ENCODE measurements around the gene ANKRD36C.
"Not testable (repeated sequence)": the region's sequence is repeated elsewhere in the genome, so short reads cannot be mapped to it uniquely, and the experiment has no call there.

Gene ANKRD36C

DNA sequence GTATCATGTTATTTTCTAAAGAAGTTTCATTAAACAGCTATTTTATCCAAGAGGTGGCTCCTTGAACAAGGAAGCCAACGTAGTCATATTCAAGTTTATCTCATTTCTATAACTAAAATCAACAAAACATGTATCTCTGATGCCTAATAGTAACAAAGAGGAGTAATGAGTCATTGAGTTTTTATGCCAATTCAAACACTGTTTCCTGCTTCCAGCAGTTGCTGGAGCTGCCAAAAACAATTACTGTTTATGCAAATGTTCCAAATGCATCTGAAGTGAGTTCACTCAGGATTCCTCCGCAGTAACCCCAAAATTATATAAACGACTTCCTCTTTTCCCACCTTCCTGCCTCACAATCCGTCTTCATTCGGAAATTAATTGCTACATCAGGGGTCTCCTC lies 80.2 kb downstream of the ANKRD36C start:
- not testable (repeated sequence) for H3K4me2 ChIP-seq (ENCODE audit: low read length); H3K27ac ChIP-seq (ENCODE audit: low read length); H3K79me2 ChIP-seq (ENCODE audit: low read length)

DNA sequence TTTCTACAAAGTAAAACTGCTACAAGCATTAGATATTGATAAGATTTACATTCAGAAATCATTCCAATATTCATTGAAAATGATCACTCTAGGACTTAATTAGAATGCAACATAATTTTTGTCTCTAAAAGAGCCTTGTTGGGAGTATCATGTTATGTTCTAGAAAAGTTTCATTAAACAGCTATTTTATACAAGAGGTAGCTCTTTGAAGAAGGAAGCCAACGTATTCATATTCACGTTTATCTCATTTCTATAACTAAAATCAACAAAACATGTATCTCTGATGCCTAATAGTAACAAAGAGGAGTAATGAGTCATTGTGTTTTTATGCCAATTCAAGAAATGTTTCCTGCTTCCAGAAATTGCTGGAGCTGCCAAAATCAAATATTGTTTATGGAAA lies 97.2 kb downstream of the ANKRD36C start:
- not testable (repeated sequence) for H3K4me2 ChIP-seq (ENCODE audit: low read length); H3K4me1 ChIP-seq (ENCODE audit: low read length); H4K20me1 ChIP-seq (ENCODE audit: insufficient read depth, low read length); H3K27ac ChIP-seq (ENCODE audit: low read length); H3K79me2 ChIP-seq (ENCODE audit: low read length); H3K36me3 ChIP-seq (replicated peaks; ENCODE audit: low read depth, low read length); H2AFZ ChIP-seq (ENCODE audit: low read depth, low read length); H3K4me3 ChIP-seq (ENCODE audit: low read length); H3K9ac ChIP-seq (ENCODE audit: low read length); H3K27me3 ChIP-seq (ENCODE audit: low read depth, low read length); H3K9me3 ChIP-seq (ENCODE audit: insufficient read depth, low read length)

More for the DNA sequence above, 80.2 kb downstream of the ANKRD36C start:
- H4K20me1 ChIP-seq (ENCODE audit: insufficient read depth, low read length); H3K27me3 ChIP-seq (ENCODE audit: low read depth, low read length); H3K36me3 ChIP-seq (replicated peaks; ENCODE audit: low read depth, low read length); H3K4me3 ChIP-seq (ENCODE audit: low read length); H2AFZ ChIP-seq (ENCODE audit: low read depth, low read length); H3K9me3 ChIP-seq (ENCODE audit: insufficient read depth, low read length); H3K4me1 ChIP-seq (ENCODE audit: low read length); H3K9ac ChIP-seq (ENCODE audit: low read length): not testable (repeated sequence)

DNA sequence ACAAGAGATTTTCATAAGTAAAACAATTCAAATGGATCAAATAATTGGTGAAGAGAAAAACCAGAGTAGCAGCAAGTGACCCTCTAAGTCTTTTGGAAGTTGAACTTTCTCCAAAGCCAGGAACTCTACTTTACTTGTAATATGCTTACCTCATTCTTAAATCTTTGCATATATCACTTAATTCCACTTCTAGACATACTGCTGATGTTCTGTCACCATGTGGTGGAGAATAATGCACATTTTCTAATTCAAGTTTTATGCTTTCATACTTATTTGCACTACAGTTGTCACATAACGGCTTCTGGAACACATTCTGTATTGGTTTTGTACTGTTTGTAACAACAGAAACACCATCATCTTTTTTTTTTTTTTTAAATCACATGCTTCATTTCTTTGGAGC lies 123.7 kb downstream of the ANKRD36C start:
- H3K27me3 ChIP-seq (ENCODE audit: low read depth, low read length); H3K4me3 ChIP-seq (ENCODE audit: low read length); H3K36me3 ChIP-seq (replicated peaks; ENCODE audit: low read depth, low read length); H3K27ac ChIP-seq (ENCODE audit: low read length); H3K79me2 ChIP-seq (ENCODE audit: low read length); H3K4me2 ChIP-seq (ENCODE audit: low read length); H3K9ac ChIP-seq (ENCODE audit: low read length); H4K20me1 ChIP-seq (ENCODE audit: insufficient read depth, low read length); H2AFZ ChIP-seq (ENCODE audit: low read depth, low read length); H3K9me3 ChIP-seq (ENCODE audit: insufficient read depth, low read length); H3K4me1 ChIP-seq (ENCODE audit: low read length): not testable (repeated sequence)

DNA sequence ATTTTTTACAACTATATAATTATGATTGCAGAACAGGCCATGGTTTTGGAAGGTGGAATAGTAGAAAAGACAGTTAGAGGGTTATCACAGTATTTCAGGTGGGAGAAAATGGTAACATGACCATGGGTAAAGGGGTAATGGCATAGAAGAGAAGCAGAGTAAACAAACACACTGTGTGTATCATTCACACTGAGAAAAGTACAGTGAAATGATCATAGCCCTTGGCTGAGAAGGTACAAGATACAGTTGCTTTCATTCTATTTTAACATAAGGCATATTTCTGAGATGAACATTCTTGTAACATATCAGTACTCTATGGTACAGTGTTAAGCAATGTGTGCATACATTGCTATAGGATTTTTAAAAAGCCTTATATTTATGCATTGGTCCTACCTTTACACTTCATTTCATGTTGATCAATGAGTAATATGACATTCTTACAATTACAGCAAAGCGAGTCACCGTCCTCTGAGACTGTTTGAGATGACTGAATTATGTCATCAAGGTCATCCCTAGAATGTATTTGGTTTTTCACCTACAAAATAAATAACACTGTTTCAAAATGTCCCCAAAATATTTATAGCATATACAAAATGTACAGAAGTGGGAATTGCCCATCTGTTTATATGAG lies 124.5 kb downstream of the ANKRD36C start:
- H3K27me3 ChIP-seq (ENCODE audit: low read depth, low read length); H3K4me1 ChIP-seq (ENCODE audit: low read length); H3K4me2 ChIP-seq (ENCODE audit: low read length); H3K36me3 ChIP-seq (replicated peaks; ENCODE audit: low read depth, low read length); H4K20me1 ChIP-seq (ENCODE audit: insufficient read depth, low read length); H3K9ac ChIP-seq (ENCODE audit: low read length); H3K79me2 ChIP-seq (ENCODE audit: low read length); H3K27ac ChIP-seq (ENCODE audit: low read length); H3K4me3 ChIP-seq (ENCODE audit: low read length); H2AFZ ChIP-seq (ENCODE audit: low read depth, low read length); H3K9me3 ChIP-seq (ENCODE audit: insufficient read depth, low read length): not testable (repeated sequence)

DNA sequence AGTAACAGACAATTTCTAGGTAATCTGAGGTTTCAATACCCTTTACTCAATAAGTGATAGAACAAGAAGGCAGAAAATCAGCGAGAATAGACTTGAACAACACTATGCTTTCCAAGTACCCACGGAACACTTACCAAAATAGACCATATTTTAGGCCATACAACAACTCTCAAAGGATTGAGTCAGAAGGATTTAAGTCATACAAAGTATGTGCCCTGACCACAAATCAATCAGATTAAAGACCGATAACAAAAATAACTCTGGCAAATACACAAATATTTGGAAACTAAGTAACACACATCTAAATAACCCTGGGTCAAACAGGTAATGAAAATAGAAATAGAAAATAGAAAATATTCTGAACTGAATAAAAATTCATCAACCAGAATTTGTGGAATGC lies 129.5 kb downstream of the ANKRD36C start:
- not testable (repeated sequence) for H3K27me3 ChIP-seq (ENCODE audit: low read depth, low read length); H3K4me2 ChIP-seq (ENCODE audit: low read length); H3K27ac ChIP-seq (ENCODE audit: low read length); H3K4me1 ChIP-seq (ENCODE audit: low read length); H2AFZ ChIP-seq (ENCODE audit: low read depth, low read length); H3K79me2 ChIP-seq (ENCODE audit: low read length); H3K4me3 ChIP-seq (ENCODE audit: low read length); H3K9ac ChIP-seq (ENCODE audit: low read length); H4K20me1 ChIP-seq (ENCODE audit: insufficient read depth, low read length); H3K36me3 ChIP-seq (replicated peaks; ENCODE audit: low read depth, low read length); H3K9me3 ChIP-seq (ENCODE audit: insufficient read depth, low read length)

DNA sequence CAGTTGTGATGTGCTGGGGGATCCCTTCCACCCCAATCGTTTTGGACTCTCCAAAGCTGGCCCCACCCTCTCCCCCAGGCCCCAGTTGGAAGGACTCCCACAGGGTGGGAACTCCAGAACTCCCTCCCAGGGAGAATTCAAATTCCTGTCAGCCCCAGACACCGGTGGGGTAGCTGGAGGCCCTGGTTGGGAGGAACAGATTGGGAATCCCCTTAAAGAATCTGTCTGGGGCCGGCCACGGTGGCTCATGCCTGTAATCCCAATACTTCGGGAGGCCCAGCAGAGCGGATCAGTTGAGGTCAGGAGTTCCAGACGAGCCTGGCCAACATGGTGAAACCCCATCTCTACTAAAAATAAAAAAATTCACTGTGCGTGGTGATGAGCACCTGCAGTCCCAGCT lies 155.5 kb downstream of the ANKRD36C start:
- TF ChIP-seq EZH2phosphoT487 (IDR thresholded peaks at IDR 0.05; ENCODE audit: low read depth) = no peak
- TF ChIP-seq, protein P1, sequence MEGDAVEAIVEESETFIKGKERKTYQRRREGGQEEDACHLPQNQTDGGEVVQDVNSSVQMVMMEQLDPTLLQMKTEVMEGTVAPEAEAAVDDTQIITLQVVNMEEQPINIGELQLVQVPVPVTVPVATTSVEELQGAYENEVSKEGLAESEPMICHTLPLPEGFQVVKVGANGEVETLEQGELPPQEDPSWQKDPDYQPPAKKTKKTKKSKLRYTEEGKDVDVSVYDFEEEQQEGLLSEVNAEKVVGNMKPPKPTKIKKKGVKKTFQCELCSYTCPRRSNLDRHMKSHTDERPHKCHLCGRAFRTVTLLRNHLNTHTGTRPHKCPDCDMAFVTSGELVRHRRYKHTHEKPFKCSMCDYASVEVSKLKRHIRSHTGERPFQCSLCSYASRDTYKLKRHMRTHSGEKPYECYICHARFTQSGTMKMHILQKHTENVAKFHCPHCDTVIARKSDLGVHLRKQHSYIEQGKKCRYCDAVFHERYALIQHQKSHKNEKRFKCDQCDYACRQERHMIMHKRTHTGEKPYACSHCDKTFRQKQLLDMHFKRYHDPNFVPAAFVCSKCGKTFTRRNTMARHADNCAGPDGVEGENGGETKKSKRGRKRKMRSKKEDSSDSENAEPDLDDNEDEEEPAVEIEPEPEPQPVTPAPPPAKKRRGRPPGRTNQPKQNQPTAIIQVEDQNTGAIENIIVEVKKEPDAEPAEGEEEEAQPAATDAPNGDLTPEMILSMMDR (IDR thresholded peaks at IDR 0.05; ENCODE audit: low read depth, low read length) = no peak
- Histone ChIP-seq H2AFZ (ENCODE audit: low read depth, low read length) (no peak overlapping the region), H3K27ac (ENCODE audit: low read length) (no peak overlapping the region), H3K9me3 (ENCODE audit: insufficient read depth, low read length) (no peaks in the 10 kb centered on the region), H3K4me1 (ENCODE audit: low read length) (no peaks in the 10 kb centered on the region), H3K27me3 (ENCODE audit: low read depth, low read length) (no peaks in the 10 kb centered on the region), H3K79me2 (ENCODE audit: low read length) (no peaks in the 10 kb centered on the region), H4K20me1 (ENCODE audit: insufficient read depth, low read length) (no peaks in the 10 kb centered on the region), H3K4me2 (ENCODE audit: low read length) (no peak overlapping the region), H3K36me3 (replicated peaks; ENCODE audit: low read depth, low read length) (peaks cover 5% of the 10 kb centered on the region), H3K4me3 (ENCODE audit: low read length) (no peak overlapping the region), H3K9ac (ENCODE audit: low read length) (no peak overlapping the region)

DNA sequence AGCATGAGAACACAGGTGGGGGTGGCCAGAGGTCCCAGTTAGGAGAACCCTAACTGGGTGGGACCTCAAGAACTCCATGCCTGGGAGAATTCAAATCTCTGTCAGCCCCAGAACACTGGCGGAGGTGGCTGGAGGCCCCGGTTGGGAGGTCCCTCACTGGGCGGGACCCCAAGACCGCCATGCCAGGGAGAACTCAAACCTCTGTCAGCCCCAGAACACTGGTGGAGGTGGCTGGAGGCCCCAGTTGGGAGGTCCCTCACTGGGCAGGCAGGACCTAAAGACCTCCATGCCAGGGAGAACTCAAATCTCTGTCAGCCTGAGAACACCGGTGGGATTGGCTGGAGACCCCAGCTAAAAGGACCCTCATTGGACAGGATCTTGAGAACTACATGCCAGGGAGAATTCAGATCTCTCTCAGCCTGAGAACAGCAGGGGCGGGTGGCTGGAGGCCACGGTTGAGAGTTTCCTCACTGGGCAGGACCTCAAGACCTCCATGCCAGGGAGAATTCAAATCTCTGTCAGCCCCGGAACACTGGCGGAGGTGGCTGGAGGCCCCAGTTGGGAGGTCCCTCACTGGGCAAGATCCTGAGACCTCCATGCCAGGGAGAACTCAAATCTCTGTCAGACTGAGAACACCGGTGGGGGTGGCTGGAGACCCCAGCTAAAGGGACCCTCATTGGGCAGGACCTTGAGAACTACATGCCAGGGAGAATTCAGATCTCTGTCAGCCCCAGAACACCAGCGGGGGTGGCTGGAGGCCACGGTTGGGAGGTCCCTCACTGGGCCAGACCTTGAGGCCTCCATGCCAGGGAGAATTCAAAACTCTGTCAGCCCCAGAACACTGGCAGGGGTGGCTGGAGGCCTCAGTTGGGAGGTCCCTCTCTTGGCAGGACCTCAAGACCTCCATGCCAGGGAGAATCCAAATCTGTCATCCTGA lies 157.3 kb downstream of the ANKRD36C start:
- H3K4me3 ChIP-seq (ENCODE audit: low read length); H3K9me3 ChIP-seq (ENCODE audit: insufficient read depth, low read length); H3K36me3 ChIP-seq (replicated peaks; ENCODE audit: low read depth, low read length); H3K27me3 ChIP-seq (ENCODE audit: low read depth, low read length); H3K9ac ChIP-seq (ENCODE audit: low read length); H2AFZ ChIP-seq (ENCODE audit: low read depth, low read length); H3K4me1 ChIP-seq (ENCODE audit: low read length); H3K27ac ChIP-seq (ENCODE audit: low read length); H3K79me2 ChIP-seq (ENCODE audit: low read length); H3K4me2 ChIP-seq (ENCODE audit: low read length); H4K20me1 ChIP-seq (ENCODE audit: insufficient read depth, low read length): not testable (repeated sequence)

DNA sequence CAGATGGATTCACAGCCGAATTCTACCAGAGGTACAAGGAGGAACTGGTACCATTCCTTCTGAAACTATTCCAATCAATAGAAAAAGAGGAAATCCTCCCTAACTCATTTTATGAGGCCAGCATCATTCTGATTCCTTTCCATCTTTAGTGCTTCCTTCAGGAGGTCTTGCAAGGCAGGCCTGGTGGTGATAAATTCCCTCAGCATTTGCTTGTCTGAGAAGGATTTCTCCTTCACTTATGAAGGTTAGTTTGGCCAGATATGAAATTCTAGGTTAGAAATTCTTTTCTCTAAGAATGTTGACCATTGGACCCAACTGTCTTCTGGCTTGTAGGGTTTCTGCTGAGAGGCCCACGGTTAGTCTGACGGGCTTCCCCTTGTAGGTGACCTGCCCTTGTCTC lies 167.4 kb downstream of the ANKRD36C start:
- not testable (repeated sequence) for H3K4me3 ChIP-seq (ENCODE audit: low read length); H2AFZ ChIP-seq (ENCODE audit: low read depth, low read length); H3K27ac ChIP-seq (ENCODE audit: low read length); H3K27me3 ChIP-seq (ENCODE audit: low read depth, low read length); H3K79me2 ChIP-seq (ENCODE audit: low read length); H3K4me2 ChIP-seq (ENCODE audit: low read length); H3K9me3 ChIP-seq (ENCODE audit: insufficient read depth, low read length); H3K9ac ChIP-seq (ENCODE audit: low read length); H4K20me1 ChIP-seq (ENCODE audit: insufficient read depth, low read length); H3K4me1 ChIP-seq (ENCODE audit: low read length); H3K36me3 ChIP-seq (replicated peaks; ENCODE audit: low read depth, low read length)
